ENCODE data around the gene USP10.

The USP10 gene

DNA sequence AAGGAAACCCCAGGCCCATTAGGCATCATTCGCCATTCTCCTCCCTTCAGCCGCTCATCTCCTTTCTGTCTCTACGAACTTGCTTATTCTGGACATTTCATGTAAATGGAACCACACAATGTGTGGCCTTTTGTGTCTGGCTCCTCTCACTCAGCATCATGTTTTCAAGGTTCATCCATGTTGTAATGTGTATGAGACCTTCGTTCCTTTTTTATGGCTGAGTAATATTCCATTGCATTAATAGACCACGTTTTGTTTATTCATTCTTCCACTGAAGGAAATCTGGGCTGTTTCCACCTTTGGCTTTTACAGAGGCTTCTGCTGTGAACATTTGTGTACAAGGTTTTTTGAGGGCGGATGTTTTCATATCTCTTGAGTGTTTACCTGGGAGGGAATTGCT lies 123.2 kb downstream of the USP10 start:
- DNase-seq (ENCODE audit: low read depth in 3 of 3), result no peak

GRCh38 chr16:84823484-84823883 lies 123.7 kb downstream of the USP10 start:
- no peak for DNase-seq (ENCODE audit: low read depth in 3 of 3)

GRCh38 chr16:84823926-84824325 lies 124.1 kb downstream of the USP10 start:
- no peak for DNase-seq (ENCODE audit: low read depth in 3 of 3)

GRCh38 chr16:84825896-84826557 lies 126.2 kb downstream of the USP10 start:
- DNase-seq (ENCODE audit: low read depth in 3 of 3), result no peak

DNA sequence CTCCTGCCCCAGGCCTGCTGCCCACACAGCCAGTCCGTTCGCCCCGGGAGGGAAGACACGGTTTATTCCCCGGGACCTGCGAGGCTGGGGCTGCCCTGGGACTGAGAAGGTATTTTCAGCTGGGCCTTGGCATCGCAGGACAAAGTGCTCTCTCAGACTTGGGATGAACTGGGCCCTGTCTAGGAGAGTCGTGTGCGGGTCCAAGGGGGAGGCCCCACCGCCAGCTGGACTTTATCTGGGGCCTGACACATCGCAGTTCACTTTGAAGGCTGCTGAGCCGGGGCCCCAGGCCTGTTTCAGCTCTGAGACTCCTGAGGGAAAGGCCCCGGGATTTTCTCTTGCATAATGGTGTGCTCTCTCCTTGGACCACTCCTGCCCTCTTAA lies 126.8 kb downstream of the USP10 start:
- DNase-seq (ENCODE audit: low read depth in 3 of 3), result no peak

DNA sequence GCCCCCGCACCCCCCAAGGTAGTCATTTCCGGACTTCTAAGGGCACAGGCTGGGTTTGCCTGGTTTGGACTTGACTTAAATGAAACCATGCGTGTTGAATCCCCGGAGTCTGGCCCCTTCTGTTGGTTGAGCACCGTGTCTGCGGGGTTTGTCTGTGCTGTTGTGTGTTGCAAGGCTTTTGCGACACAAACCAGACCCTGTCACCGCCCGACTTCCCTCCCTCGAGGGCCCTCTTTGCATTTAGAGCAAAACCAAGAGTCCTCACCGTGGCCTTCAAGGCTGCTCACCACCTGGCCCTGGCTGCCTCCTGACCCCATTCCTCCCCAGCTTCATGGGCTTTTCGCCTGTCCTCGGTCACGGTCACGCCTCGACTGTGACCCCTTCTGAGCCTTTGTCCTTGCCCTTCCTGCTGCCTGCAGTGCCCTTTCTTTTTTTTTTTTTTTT lies 127.4 kb downstream of the USP10 start:
- no peak for DNase-seq (ENCODE audit: low read depth in 3 of 3)

- no peak for DNase-seq (ENCODE audit: low read depth in 3 of 3)
Observed at GRCh38 chr16:84827897-84828296, 128.1 kb downstream of the USP10 start.

DNA sequence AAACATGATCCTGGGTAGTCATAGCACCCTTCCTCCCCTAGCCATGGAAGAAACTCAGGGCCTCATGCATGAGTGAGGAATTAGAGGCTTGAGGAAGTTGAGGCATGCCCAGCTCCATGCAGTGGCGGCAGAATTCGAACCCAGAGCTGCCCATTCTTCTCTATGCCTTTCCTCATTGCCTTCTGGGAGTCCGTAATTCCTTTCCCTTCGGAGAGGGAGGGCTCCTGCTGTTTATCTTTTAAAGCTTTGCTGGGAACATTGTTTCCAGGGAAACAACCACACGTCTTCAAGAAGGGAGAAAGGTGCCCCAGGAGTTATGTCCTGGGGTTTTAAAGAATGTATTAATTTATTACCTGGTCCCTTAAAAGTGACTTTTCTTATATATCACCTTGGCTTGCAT lies 128.5 kb downstream of the USP10 start:
- DNase-seq (ENCODE audit: low read depth in 3 of 3), result no peak

Measured in stimulated activated CD4-positive, alpha-beta T cell treated with anti-CD3 and anti-CD28 coated beads, TNF-alpha, amount 100 ng/mL, for 48 hours (primary cell).